Measurements from ENCODE around the gene PTPN1.
"Not testable (repeated sequence)": the region's sequence is repeated elsewhere in the genome, so short reads cannot be mapped to it uniquely, and the experiment has no call there.

Gene PTPN1

GRCh38 chr20:50509923-50510705 is at the start of gene PTPN1:
Gene PTPN1, plus strand, starts transcription at chr20:50510383. Its CDS starts 145 bp downstream, at chr20:50510528.
- peak; percentile 99 for DNase-seq

DNA sequence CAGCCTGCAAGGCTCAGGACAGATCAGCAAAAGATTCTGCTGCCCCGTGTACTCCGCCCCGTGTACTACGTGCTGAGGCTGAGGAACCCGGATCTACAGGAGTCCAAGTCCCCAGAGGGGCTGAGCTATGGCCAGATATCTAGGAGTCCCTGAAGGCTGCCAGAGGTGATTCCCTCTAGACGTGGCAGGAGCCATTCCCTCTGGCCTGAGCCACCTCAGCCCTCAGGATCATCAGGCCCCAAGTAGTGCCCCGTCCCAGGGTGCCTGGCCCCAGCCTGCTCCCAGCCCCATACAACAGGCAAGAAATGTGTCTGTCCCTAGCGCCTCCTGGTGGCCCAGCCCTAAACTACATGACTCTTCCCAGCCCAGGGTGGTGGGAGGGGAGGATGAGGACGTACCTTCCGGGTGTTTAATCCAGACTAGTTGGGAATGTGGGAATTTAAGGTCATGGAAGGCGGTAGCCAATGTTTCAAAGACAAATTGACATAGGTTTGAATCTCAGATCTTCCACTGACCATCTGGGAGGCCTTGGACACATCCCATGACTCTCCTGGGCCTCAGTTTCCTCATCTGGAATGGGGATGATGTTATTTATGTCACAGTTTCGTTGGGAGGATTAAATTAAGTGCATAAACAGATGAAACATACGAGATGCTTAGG is 49.4 kb upstream of the PTPN1 start:
- DNase-seq: peak; percentile 76

- no peak for DNase-seq
Measured at GRCh38 chr20:50462093-50462690, 48.0 kb upstream of the PTPN1 start.

DNA sequence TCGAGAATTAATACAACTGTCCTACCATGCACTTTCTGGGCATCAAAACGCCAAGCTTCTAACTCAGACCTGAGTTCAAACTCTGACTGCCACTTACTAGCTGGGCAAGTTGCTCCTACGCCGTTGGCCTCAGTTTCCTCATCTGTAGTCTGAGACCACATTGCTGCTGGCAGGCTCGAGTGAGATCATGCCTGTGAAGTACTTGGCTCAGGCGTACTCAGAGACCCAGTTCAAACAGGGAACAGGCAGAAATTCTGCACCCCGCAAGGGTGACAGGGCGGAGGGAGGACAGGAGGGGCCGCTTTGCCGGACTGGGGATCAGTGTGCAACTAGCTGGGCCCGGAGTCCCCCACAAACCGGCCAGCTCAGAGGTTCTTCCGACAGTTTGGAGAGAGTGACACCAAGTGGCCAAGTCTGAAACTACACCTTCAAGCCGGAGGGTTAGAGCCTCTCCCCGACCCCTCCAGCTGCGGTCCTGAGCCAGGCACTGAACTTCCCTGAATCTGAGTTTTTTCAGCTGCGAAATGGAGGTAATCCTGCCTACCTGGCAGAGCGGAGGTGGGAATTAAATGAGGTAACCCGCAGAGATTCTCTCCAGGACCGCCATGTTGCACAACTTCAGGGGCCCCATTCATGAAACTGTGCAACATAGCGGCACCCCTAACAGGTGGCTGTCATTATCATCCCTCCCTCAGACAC is 46.0 kb upstream of the PTPN1 start:
- DNase-seq: peak; percentile 54

GRCh38 chr20:50464725-50465650 is 45.2 kb upstream of the PTPN1 start:
- no peak for DNase-seq

GRCh38 chr20:50467174-50467573 is 43.0 kb upstream of the PTPN1 start:
- DNase-seq: no peak

DNA sequence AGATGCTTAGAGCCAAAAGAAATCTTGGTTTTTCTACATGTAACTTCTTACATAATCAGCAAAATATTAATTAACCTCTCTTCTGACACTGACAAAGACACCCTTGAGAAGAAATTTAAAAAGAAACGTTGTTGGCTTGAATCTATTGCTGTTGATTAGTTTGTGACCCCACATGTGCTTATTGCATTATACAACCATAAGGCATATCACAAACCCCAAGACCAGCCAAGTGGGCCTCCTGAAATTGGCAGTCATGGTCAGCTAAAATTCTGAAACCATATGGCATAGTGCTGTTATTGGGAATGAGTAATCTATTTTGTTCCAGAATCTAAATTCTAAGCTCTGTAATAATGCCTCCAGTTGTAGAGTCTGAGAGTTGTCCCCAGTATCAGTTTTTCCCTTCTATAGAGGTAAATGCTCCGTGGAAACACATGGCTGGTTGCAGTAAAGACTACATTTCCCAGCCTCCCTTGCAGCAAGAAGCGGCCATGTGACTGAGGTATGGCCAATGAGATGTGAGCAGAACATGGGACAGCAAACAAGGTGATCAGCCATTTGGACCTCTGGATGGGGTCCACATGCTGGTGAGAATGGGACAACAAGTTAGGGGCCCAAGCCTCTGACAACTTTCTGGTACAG is 42.3 kb upstream of the PTPN1 start:
- no peak for DNase-seq

DNA sequence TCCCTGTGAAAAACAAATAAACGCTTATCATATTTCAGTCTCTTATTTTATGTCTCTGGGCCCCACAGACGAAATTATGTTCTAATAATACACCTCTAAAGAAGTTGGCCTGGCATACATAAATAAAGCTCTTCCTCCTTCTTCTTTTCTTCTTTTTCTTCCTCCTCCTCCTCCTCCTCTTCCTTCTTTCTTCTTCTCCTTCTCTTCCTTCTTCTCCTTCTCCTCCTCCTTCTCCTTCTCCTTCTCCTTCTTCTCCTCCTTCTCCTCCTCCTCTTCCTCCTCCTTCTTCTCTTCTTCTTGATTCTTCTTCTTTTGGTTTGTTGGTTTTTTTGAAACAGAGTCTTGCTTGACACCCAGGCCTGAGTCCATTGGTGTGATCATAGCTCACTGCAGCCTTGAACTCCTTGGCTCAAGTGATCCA is 41.8 kb upstream of the PTPN1 start:
- DNase-seq: no peak

- no peak for DNase-seq
Measured at GRCh38 chr20:50469176-50469723, 40.9 kb upstream of the PTPN1 start.

- DNase-seq: no peak
Measured at GRCh38 chr20:50469796-50470195, 40.4 kb upstream of the PTPN1 start.

GRCh38 chr20:50470264-50470858 is 39.8 kb upstream of the PTPN1 start:
- DNase-seq: no peak

GRCh38 chr20:50471231-50471630 is 39.0 kb upstream of the PTPN1 start:
- DNase-seq: no peak

DNA sequence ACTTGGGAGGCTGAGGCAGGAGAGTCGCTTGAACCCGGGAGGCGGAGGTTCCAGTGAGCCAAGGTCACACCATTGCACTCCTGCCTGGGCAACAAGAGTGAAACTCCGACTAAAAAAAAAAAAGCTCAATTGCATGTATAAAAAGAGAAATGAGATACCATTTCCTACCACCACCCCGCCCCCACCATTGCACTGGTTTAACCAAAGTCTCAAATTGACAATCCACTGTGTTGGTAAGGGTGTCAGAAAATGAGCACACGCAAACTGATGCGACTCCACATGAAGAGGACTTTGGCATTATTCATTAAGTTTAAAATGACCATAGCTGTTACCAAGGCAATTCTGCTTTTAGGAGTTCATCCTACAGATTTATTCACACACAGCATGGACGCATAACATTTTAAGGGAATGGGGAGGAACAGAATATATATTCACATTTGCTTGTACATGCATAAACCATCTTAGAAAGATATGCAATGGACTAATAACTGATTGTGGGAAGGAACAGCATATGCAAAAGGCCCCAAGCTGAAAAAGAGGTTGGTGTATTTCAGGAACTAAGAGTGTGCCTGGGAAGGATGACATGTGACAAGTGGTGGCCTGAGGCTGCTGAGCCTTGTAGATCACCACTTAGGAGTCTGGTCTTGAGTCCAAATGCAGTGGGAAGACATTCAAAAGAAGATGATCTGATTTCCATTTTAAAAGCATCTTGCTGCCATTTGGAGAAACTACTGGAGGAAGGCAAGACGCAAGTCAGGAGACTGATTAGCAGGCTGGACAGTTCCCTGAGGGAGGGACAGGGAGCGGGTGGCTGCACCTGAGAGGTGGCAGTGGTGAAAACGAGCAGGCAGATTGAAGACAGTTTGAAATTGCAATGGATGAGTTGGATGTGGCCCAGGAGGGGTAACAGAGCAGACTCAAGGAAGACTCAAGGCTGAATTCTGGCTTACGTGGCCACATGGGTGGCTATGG is 37.2 kb upstream of the PTPN1 start:
- DNase-seq: no peak

GRCh38 chr20:50474356-50474755 is 35.8 kb upstream of the PTPN1 start:
- not testable (repeated sequence) for DNase-seq

GRCh38 chr20:50475681-50476292 is 34.4 kb upstream of the PTPN1 start:
- no peak for DNase-seq

GRCh38 chr20:50477239-50477872 is 32.8 kb upstream of the PTPN1 start:
- DNase-seq: no peak

DNA sequence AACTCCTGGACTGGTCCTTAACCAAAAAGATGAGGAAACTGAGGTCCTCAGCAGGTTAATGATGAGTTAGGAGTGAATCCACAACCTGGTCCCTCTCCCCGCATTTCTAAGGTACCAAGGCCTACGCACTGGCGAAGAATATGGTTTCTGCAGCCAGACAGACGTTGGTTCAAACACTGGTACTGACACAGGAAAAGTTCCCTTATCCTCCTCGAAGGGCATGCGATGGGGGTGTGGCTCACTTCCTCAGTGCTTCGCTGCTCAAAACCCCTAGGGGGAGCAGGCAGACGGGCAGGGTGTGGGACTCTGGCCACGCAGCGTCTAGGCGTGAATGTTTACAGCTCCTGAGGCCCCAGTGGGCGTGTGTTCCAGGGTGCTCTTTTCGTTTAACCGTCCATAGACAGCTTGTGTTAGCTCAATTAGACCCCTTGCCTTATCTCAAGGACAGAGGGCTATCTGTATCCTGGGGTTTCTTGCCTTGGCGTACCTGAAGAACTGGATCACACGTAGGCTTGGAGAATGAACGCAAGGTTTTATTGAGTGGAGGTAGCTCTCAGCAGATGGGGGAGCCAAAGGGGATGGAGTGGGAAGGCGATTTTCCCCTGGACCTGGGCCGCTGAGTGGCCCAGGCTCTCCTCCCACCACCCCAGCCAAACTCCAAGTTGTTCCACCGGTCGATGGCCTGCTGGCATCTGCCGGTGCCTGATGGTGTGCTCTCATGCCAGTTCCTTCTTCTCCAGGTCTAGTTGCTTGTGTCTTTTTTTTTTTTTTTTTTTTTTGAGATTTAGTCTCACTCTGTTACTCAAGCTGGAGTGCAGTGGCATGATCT is 31.8 kb upstream of the PTPN1 start:
- DNase-seq: peak; percentile 69

- DNase-seq: no peak
Measured at GRCh38 chr20:50481741-50482140, 28.4 kb upstream of the PTPN1 start.
